Fibroblast of skin of right quadriceps (primary cell): ENCODE results near the gene UGT1A4.
A peak's percentile ranks its signal among the peaks of the same experiment; 100 is the strongest.
"Not testable (repeated sequence)": the region's sequence is repeated elsewhere in the genome, so short reads cannot be mapped to it uniquely, and the experiment has no call there.

ENCODE experiments used
- DNase-seq: peaks from one replicate; pipeline ENCODE4 v3.0.0-alpha.2; 2013

UGT1A4 gene

DNA sequence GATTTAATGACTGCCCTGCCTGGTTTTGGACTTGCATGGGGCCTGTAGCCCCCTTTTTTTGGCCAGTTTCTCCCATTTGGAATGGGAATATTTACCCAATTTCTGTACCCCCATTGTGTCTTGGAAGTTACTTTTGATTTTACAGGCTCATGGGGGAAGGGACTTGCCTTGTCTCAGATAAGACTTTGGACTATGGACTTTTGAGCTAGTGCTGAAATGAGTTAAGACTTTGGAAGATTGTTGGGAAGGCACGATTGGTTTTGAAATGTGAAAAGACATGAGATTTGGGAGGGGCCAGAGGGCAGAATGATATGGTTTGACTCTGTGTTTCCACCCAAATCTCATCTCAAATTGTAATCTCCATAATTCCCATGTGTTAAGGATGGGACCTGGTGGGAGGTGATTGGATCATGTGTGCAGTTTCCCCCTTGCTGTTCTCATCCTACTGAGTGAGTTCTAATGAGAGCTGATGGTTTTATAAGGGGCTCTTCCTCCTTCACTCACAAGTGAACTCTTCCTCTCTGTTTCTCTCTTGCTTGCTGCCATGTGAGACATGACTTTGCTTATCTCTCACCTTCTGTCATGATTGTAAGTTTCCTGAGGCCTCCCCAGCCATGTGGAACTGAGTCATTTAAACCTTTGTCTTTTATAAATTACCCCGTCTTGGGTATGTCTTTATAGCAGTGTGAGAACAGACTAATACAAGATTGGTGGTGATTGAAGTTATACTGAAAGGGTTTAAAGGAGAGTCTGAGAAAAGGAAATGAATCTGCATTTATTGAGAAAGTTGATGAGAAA lies 32.9 kb downstream of the UGT1A4 start:
- DNase-seq: not testable (repeated sequence)

DNA sequence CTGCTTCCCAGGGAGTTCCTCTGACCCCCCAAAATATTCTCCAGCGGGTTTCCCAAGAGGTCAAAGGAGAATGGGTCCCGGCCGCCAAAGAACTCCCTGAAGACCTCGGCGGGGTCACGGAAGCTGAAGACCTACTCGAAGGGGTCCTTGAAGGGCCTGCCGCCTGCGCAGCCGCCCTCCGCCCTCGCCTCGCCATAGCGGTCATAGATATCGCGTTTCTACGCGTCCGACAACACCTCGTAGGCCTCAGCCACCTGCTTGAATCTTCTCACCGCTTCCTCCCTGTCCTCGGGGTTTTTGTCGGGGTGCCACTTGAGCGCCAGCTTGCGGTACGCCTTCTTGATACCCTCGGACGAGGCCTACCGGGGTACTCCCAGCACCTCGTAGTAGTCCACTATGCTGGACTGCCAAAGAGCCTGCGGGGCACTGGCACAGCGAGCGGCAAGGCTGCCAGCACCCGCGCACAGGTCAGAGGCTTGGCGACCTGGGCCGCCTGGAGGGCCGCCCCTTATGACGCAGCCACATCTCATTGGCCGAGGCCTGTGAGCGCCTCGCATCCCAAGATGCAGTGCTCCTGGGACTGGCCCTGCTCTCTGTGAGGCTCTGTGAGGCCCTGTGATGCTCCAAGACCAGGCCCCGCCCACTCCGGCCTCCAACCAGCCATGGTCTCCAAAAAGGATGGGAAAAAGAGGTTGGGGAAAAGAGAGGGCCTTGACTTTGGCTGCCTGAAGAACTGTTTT lies 36.5 kb downstream of the UGT1A4 start:
- no peak for DNase-seq

DNA sequence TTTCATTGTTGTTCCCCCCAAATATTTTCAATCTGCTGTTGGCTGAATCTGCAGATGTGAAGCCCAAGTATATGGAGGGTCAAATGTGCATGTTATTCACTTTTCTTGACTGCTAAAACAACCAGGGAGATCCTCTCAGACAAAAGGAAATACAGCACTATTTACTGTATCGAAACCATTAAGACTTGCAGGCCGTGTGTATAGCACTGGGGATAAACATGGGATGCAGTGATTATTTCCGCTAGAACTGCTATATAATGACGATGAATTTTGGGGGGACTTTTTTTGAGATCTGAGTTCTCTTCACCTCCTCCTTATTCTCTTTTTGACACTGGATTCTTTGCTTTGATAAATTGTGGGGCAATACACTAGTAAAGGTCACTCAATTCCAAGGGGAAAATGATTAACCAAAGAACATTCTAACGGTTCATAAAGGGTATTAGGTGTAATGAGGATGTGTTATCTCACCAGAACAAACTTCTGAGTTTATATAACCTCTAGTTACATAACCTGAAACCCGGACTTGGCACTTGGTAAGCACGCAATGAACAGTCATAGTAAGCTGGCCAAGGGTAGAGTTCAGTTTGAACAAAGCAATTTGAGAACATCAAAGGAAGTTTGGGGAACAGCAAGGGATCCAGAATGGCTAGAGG lies 38.0 kb downstream of the UGT1A4 start:
- no peak for DNase-seq

- DNase-seq: no peak
Observed at GRCh38 chr2:233758141-233758540, 39.6 kb downstream of the UGT1A4 start.

GRCh38 chr2:233758849-233759248 lies 40.3 kb downstream of the UGT1A4 start:
- DNase-seq: no peak

GRCh38 chr2:233760043-233760442 lies 41.5 kb downstream of the UGT1A4 start, which contains the start of gene UGT1A1:
TSS of gene UGT1A1 (plus strand) at chr2:233760270. CDS start at chr2:233760288, 18 bp downstream.
- no peak for DNase-seq

GRCh38 chr2:233761040-233761769 lies 42.7 kb downstream of the UGT1A4 start:
- DNase-seq: no peak

DNA sequence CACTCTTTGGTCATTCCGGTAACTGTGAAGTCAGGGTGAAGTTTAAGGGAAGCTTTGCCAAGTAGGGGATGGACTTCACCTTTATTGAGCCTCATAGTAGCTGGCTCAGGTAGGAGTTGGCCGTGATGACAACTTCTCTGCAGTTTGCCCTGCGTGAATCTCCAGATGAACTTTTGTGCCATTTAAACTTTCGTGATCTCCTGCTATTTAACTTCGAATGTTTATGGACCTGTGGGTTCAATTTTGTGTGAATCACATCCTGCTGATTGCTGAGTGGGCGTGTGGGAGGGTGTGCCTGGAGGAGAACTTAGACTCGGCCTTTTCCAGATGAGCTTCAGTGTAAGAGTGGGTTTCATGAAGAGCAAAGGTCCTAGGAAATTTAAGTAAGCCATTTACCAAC lies 45.7 kb downstream of the UGT1A4 start:
- DNase-seq: peak; percentile 3

- no peak for DNase-seq
Observed at GRCh38 chr2:233764761-233765160, 46.2 kb downstream of the UGT1A4 start.

GRCh38 chr2:233766416-233766815 lies 47.9 kb downstream of the UGT1A4 start:
- DNase-seq: no peak

- no peak for DNase-seq
Observed at GRCh38 chr2:233768076-233768475, 49.5 kb downstream of the UGT1A4 start.

- no peak for DNase-seq
Observed at GRCh38 chr2:233769260-233769659, 50.7 kb downstream of the UGT1A4 start.

GRCh38 chr2:233772153-233772552 lies 53.6 kb downstream of the UGT1A4 start:
- DNase-seq: no peak

GRCh38 chr2:233772583-233772982 lies 54.0 kb downstream of the UGT1A4 start:
- DNase-seq: no peak

DNA sequence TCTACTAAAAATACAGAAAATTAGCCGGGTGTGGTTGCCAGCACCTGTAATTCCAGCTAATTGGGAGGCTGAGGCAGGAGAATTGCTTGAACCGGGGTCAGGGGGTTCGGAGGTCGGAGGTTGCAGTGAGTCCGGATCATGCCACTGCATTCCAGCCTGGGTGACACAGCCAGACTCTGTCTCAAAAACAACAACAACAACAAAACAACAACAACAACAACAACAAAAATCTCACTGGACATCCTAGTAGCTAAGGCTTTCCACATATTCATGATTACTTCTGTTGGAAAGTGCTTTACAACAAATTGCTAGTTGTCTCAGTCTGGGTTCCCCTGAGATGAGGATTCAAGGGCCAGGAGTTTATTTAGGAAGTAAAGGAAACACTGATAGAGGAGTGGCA lies 55.3 kb downstream of the UGT1A4 start:
- DNase-seq: no peak

GRCh38 chr2:233775414-233775813 lies 56.9 kb downstream of the UGT1A4 start:
- no peak for DNase-seq

GRCh38 chr2:233778030-233778429 lies 59.5 kb downstream of the UGT1A4 start, which contains the start of gene MROH2A:
TSS of gene MROH2A (plus strand) at chr2:233778330. CDS start at chr2:233779359, 1,029 bp downstream.
- no peak for DNase-seq

DNA sequence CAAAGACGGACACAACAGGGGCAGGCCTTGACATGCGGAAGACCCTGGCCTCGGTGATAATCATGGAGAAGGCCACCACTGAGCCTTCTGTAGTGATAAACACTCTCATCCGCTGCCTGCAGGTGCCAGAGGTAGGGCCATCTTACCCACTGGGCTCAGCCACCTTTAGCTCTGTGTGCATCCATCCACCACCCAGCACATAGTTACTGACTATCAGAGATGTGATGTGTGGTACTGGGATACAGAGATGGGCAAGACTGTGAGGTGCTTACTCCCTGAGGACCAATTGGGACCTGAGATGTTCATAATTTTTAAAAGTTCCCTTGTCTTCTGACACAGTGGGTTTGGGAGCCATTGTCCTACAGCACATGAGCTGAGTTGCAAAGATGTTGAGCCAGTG lies 61.2 kb downstream of the UGT1A4 start:
- DNase-seq: no peak

- DNase-seq: no peak
Observed at GRCh38 chr2:233780771-233781170, 62.2 kb downstream of the UGT1A4 start.

DNA sequence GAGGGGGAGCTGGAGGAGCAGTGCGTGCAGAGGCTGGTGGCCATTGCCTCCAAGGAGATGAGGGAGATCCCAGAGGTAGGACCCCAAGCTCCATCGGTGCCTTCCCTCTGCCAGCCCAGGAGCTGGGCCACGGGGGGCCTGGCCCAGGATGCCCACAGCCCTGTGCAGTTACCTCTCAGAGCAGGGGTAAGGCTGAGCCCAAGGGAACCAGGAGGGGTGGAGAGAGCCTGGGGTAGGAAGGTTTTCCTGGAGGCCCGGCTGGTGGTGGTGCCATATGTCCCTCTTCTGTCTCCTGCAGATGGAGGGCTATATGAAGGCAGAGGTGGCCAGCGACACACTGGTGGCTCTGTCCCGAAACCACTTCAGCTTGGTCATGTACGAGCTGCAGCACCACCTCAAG lies 71.0 kb downstream of the UGT1A4 start:
- no peak for DNase-seq

- no peak for DNase-seq
Observed at GRCh38 chr2:233791151-233791882, 72.8 kb downstream of the UGT1A4 start.

DNA sequence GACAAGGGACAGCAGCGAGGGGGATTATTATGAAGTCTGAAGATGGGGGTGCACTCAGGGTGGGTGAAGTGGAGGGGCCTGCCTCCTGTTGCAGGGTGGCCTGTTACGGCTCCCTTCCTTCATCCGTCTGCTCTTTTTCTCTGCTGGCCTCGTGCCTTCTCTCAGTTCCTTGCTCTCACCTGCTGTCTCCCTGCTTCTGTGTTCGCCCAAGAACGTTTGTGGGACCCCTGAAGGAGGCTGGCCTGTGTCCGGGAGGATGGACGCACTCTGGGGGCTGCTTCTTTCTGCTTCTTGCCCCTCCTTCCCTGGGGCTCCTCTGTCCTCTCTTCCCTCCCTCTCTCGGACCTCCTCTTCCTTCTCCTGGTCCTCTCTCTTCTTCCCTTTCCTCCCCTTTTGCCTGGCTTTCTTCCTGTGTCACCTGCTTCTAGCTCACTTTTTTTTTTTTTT lies 73.4 kb downstream of the UGT1A4 start:
- DNase-seq: no peak
